Heart right ventricle (tissue), 16 donors: ENCODE measurements around the gene KL. TPM values are rescaled to one million over a fixed set of nuclear protein-coding genes. Genes with fewer than 3 reads are reported as not detected.
A peak's percentile ranks its signal among the peaks of the same experiment; 100 is the strongest.

Experiments
- ATAC-seq, 8 donors: fragments of 200-7000 bp; cut with Tn5 transposase; one replicate each; pipeline ENCODE4 v1.9.1; 2020; ENCODE audit warnings: mild to moderate bottlenecking in 8 of 8, moderate library complexity in 8 of 8, moderate number of reproducible peaks in 1 of 8
- DNase-seq, 2 donors: peaks; one replicate each; pipeline ENCODE4 v3.0.0-alpha.2; 2020
- H3K27ac ChIP-seq, 10 donors: fragments of 200-600 bp; sonication (generic) in 2 of 10; one replicate each; pipeline versions ENCODE4 v1.5.0 to v1.8.0; 2020 to 2022; ENCODE audit warnings: mild to moderate bottlenecking in 3 of 10
- H3K27me3 ChIP-seq, 7 donors: fragments of 200-600 bp; one replicate each; pipeline ENCODE4 v1.8.0; 2021 to 2022; ENCODE audit warnings: mild to moderate bottlenecking in 2 of 7
- H3K36me3 ChIP-seq, 9 donors: fragments of 200-600 bp; sonication (generic) in 1 of 9; one replicate each; pipeline versions ENCODE4 v1.5.0 to v1.8.0; 2020 to 2022; ENCODE audit warnings: mild to moderate bottlenecking in 2 of 9
- H3K4me1 ChIP-seq, 9 donors: fragments of 200-600 bp; sonication (generic) in 1 of 9; one replicate each; pipeline versions ENCODE4 v1.5.0 to v1.8.0; 2020 to 2022; ENCODE audit warnings: mild to moderate bottlenecking in 4 of 9
- H3K4me3 ChIP-seq, 10 donors: fragments of 200-600 bp; sonication (generic) in 2 of 10; one replicate each; pipeline versions ENCODE4 v1.5.0 to v1.8.0; 2020 to 2022; ENCODE audit warnings: mild to moderate bottlenecking in 7 of 10, moderate library complexity in 2 of 10
- H3K9me3 ChIP-seq, 11 donors: fragments of 200-600 bp in 10 of 11; sonication (generic) in 2 of 11; one replicate each; pipeline versions ENCODE4 v1.5.0 to v1.8.0; 2013 to 2022; ENCODE audit warnings: mild to moderate bottlenecking in 2 of 11, control low read depth in 1 of 11, moderate library complexity in 1 of 11
- WGBS, 2 donors: extraction: QIAGEN DNeasy Blood & Tissue Kit; methylation state at CpG; one replicate each; pipeline ENCODE4 v1.1.7; 2013; ENCODE audit warnings: inconsistent platforms in 1 of 2; 5-methylcytosine and 5-hydroxymethylcytosine counted together
- intact Hi-C, 10 donors: fragments of 100-400 bp; cut with DNase I; formaldehyde crosslinking; loops; one replicate each; pipeline versions ENCODE4 v1.11.1 to v1.14.2; 2022
- polyA plus RNA-seq, 2 donors: library from polyadenylated mRNA; stranded (reverse); fragments of 200-250 nt; gene quantifications; one replicate each; pipeline ENCODE4 v1.2.3, GENCODE V29; 2013
- total RNA-seq, 10 donors: library from RNA; stranded (reverse); fragmentation: NEBNext Ultra II Directional in 3 of 10; extraction: Animal tissue kit (Norgen Biotek cat#: 25700) in 3 of 10; gene quantifications; one replicate each; pipeline versions ENCODE4 v1.2.1 to v1.2.4, GENCODE V29; 2021 to 2023
- TF ChIP-seq, protein P1 (sequence below), 9 donors: fragments of 200-600 bp; sonication (generic) in 2 of 9; IDR thresholded peaks; one replicate each; pipeline versions ENCODE4 v1.5.0 to v1.8.0; 2021 to 2022; ENCODE audit warnings: antibody characterized with exemption in 9 of 9, mild to moderate bottlenecking in 5 of 9, moderate library complexity in 1 of 9
- donor health status: Arrhythmogenic right ventricular cardiomyopathy.
- donor health status: ischemic (EF 13 %, LVEDD 7.1; RV severe dilation, severe dysfunction).
- donor health status: healthy with polysubstance abuse.
- donor health status: DM: no; HTN: yes; CAD: no.
- donor health status: DM: no; HTN: no; CAD: no.
- donor health status: ischemic (EF 25% LVEDD 6.9; RV normal size, moderate dysfunction).
- donor health status: ischemic (EF 25% LVEDD 5.7; RV mildly dilated, moderate dysfunction).
- donor health status: healthy.
- donor health status: DM: yes; HTN: yes; CAD: no.
- donor health status: Ischemic cardiomyopathy.
- donor health status: ischemic (EF 35%, LVEDD 5.7; RV mildly dilated, moderate dysfunction).
- donor health status: nonischemic (EF 11% LVEDD 7.7; RV severe dilation, severe dysfunction).
- donor health status: DM: yes; HTN: yes; CAD: no.
- donor health status: PGD.
- donor health status: ischemic (EF 29% LVEDD 5.4; RV normal size, mild dysfunction).
- donor health status: nonischemic (EF 23%, LVEDD 6.1; RV moderate dilation, normal function).

KL gene
- total and polyA plus RNA-seq, 12 donors: 0.80 to 2.7 (median 1.3) TPM

DNA sequence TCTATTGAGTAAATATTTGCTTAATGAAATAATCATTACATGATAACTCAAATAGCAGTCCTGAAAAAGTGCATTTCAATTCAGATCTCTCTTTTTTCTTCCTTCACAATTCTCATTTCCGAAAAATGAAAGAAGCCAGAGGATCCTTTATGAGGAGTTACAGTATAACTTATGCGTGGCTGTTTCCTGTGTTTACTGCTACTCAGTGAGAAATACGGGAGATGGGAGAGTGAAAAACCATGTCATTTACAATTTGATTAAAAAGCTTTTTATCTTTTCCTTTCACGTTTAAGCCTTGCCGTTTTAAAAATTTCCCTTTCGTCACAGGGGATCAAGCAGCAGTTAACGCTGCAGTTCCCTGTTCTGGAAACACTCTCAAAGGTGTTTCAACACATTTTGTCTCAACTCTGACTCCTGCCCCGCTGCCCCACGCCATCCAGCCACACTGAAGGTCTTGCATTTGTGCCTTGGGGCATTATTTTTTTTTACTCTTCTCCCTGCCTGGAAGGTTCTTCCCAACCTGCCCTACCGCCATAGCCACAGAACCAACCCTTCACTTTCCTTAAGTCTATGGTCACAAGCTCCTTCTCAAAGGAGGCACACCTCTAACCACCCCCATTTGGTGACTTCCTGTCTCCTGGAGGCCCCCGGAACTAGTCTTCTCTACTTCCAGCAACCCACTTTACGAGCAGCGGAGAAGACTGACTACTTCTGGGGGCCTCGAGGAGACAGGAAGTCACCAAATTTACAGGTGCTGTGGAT, 17.0 kb downstream of the KL start:
- Histone ChIP-seq H3K27ac (peak overlapping the region in 1 of 10 donors; percentile 64), H3K9me3 (no peaks in the 10 kb centered on the region), H3K27me3 (no peaks in the 10 kb centered on the region), H3K4me1 (peaks cover 0 to 9% (median 0%) of the 10 kb centered on the region in 9 donors), H3K36me3 (no peaks in the 10 kb centered on the region), H3K4me3 (peak overlapping the region in 1 of 10 donors; percentile 8)
- TF ChIP-seq, protein P1, sequence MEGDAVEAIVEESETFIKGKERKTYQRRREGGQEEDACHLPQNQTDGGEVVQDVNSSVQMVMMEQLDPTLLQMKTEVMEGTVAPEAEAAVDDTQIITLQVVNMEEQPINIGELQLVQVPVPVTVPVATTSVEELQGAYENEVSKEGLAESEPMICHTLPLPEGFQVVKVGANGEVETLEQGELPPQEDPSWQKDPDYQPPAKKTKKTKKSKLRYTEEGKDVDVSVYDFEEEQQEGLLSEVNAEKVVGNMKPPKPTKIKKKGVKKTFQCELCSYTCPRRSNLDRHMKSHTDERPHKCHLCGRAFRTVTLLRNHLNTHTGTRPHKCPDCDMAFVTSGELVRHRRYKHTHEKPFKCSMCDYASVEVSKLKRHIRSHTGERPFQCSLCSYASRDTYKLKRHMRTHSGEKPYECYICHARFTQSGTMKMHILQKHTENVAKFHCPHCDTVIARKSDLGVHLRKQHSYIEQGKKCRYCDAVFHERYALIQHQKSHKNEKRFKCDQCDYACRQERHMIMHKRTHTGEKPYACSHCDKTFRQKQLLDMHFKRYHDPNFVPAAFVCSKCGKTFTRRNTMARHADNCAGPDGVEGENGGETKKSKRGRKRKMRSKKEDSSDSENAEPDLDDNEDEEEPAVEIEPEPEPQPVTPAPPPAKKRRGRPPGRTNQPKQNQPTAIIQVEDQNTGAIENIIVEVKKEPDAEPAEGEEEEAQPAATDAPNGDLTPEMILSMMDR (IDR thresholded peaks at IDR 0.05): no peak
- intact Hi-C loops: loop anchor here in 1 of 10 donors (10.0 kb wide), 1 partner anchor 162 kb away; no protein-coding TSS in a partner anchor
- DNase-seq (no peak), ATAC-seq (no peak)
- 64 to 69% methylated on average over 14 of the region's 14 CpGs for WGBS, 2 donors

DNA sequence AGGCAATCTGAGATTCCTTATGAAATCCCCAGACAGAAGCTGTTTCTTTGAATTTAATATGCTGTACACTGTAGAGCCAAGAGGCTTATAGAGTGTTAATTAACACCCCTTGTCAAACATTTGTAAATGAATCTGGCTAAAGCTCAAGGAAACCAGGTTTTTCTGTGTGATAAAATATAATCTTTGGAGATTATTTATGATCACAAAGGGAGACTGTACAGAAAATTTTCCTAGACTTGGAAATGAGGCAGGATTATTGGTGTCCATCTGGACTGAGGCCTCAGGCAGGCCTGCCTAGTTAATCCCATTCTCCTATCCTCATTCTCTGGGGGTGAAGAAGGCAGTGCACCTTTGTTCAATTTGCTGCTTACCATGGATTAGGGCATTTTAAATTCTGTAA, 17.8 kb downstream of the KL start:
- H3K4me1 ChIP-seq: peaks cover 0 to 9% (median 0%) of the 10 kb centered on the region in 9 donors
- no peaks in the 10 kb centered on the region for H3K9me3 ChIP-seq
- intact Hi-C loops: loop anchor here in 1 of 10 donors (10.0 kb wide), 1 partner anchor 161 kb away; no protein-coding TSS in a partner anchor
- DNase-seq: no peak
- H3K4me3 ChIP-seq: no peak overlapping the region
- H3K36me3 ChIP-seq: no peaks in the 10 kb centered on the region
- peak overlapping the region in 1 of 10 donors; percentile 64 for H3K27ac ChIP-seq
- no peaks in the 10 kb centered on the region for H3K27me3 ChIP-seq
- ATAC-seq: no peak
- TF ChIP-seq, protein P1 (IDR thresholded peaks at IDR 0.05): no peak

DNA sequence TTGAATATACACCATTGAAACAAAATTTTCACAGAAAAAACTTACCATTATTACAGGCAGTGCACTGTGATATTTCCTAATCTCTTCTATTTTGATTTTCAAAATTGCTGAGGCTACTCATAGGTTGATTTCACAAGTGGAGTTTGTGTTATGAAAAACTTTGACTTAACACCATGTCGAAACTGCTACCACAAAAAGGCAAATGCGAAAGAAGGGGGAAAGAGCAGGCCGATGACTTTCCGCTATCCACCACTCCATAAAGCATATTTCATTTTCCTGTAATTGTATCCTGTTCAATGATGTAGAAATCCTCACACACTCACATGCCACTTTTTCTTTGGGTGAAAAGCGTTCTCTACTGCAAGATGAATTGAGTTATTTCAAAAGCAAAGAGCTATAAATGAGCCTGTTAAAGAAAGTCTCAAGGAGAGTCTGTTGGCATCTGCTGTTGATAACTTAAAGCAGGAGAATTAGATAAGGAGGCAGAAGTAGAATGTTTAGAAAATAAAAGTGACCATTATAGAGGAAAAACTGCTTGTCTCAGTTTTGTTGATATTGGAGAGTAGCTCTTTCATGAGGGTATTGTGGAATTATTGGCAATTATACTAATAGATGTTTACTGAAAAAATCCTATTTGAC, 18.8 kb downstream of the KL start:
- Histone ChIP-seq H3K4me3 (no peak overlapping the region), H3K27me3 (no peaks in the 10 kb centered on the region), H3K9me3 (no peaks in the 10 kb centered on the region), H3K27ac (peak overlapping the region in 1 of 10 donors; percentile 64), H3K36me3 (no peaks in the 10 kb centered on the region), H3K4me1 (peaks cover 0 to 13% (median 0%) of the 10 kb centered on the region in 9 donors)
- 97% methylated on average over 5 of the region's 5 CpGs for WGBS, 2 donors
- intact Hi-C loops: loop anchor here in 1 of 10 donors (10.0 kb wide), 1 partner anchor 160 kb away; no protein-coding TSS in a partner anchor
- DNase-seq: no peak
- ATAC-seq: peak in 1 of 8 donors; percentile 18
- TF ChIP-seq, protein P1 (IDR thresholded peaks at IDR 0.05): no peak

DNA sequence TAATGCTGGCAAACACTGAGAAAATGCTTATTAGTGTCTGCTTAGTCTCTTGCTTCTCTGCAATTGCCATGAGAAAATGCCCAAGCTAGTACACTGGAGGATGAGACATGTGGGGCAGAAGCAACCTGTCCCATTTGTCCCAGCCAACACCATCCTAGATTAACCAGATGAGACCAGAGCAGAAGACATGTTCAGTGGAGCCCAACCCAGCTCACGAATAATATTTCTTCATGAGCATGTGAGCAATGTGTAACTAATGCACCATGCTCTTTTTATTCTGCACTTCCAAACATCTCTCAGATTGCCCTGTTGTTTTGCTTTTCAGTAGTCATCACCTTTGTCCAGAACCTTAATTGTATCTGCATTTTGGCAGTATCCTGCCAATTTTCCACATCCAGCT, 21.4 kb downstream of the KL start:
- H3K4me1 ChIP-seq: peaks cover 0 to 12% (median 0%) of the 10 kb centered on the region in 9 donors
- H3K27ac ChIP-seq: no peak overlapping the region
- no peak for DNase-seq
- H3K27me3 ChIP-seq: no peaks in the 10 kb centered on the region
- no peak for ATAC-seq
- H3K9me3 ChIP-seq: no peaks in the 10 kb centered on the region
- H3K36me3 ChIP-seq: no peaks in the 10 kb centered on the region
- H3K4me3 ChIP-seq: no peak overlapping the region
- intact Hi-C loops: loop anchor here in 1 of 10 donors (10.0 kb wide), 1 partner anchor 157 kb away; no protein-coding TSS in a partner anchor
- TF ChIP-seq, protein P1 (IDR thresholded peaks at IDR 0.05): no peak
- 95 to 96% methylated on average over 1 of the region's 1 CpG for WGBS, 2 donors
